GM21360 (cell line): ENCODE measurements around the gene CLCN6.

Source experiments
- ATAC-seq: cut with Tn5 transposase; IDR thresholded peaks from one replicate; pipeline ENCODE4 v1.9.1; 2021; ENCODE audit warnings: mild to moderate bottlenecking, moderate library complexity; ENCODE audit not compliant: unreplicated experiment

The CLCN6 gene

DNA sequence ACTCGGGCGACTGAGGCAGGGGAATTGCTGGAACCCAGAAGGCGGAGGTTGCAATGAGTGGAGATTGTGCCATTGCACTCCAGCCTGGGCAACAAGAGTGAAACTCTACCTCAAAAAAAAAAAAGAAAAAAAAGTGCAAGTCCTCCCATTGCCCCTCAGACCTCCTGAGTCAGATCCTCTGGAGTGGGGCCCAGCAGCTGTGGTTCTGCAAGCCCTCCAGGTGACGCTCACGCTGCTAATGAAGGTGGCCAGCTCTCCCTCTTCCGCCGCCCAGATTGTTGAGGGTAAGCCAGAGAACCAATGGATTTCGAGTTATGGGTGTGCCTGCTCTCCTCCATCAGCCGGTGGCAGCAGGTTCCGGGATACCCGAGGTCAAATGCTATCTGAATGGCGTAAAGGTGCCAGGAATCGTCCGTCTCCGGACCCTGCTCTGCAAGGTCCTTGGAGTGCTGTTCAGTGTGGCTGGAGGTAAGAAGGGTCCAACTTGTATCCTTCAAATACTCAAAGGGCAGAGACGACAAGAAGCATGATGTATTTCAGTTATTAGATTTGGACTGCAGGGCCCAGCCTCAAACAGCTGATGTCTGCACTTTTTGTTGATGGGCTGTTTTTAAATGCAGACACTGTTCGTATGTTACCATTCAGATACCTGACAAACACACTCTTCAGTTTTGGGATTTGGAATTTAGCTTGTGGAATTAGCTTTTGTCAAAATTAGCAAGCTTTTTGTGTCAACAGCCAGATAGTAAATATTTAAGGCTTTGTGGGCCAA lies 17.6 kb downstream of the CLCN6 start:
- ATAC-seq = no peak

DNA sequence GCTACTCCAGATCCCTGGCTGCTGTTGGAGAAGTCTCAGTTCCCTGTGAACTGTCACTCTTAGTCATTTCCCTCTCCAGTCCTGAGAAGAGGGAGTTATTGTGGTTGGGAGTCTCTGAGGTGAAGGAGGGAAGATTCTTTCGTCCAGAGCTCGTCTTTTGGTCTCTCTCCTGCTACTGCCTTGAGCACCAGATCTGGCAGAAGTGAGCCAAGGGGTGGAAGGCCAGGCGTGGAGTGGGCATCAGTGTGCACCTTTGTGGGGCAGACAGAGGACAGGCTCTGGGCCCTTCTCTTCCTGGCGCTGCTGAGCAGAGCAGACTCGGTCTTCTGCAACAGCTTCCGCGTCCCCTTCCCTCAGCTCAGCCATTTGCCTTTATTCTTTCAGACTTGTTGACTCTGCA lies 19.1 kb downstream of the CLCN6 start:
- no peak for ATAC-seq

DNA sequence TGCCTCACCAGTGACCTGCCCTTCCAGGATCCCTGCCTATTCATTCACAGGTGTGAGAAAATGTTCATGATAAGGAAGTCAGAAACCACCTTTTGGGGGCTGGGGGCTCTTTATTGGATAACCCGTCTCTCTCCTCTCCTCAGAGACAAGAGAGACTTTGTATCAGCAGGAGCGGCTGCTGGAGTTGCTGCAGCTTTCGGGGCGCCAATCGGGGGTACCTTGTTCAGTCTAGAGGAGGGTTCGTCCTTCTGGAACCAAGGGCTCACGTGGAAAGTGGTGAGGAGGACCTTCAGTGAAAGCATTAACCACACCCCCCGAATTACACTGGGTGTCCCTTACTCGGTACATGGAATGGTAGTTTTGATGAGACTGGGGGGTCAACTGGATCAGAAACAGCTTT lies 21.0 kb downstream of the CLCN6 start:
- no peak for ATAC-seq

DNA sequence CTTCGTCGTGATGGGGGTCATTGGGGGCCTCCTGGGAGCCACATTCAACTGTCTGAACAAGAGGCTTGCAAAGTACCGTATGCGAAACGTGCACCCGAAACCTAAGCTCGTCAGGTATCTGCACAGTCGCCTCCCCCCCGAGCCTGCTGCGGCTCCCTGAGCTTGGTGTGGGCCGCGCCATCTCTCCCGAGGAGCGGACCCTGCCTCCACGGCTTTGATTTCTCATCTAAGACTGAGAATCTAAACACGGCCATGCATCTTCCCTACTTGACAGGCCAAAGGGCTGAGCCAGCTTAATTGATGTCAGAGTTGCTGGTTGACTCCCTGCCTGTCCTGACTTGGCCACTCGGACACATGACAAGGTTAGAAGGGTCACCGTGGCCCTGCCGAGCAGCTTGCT lies 22.5 kb downstream of the CLCN6 start:
- ATAC-seq = no peak

DNA sequence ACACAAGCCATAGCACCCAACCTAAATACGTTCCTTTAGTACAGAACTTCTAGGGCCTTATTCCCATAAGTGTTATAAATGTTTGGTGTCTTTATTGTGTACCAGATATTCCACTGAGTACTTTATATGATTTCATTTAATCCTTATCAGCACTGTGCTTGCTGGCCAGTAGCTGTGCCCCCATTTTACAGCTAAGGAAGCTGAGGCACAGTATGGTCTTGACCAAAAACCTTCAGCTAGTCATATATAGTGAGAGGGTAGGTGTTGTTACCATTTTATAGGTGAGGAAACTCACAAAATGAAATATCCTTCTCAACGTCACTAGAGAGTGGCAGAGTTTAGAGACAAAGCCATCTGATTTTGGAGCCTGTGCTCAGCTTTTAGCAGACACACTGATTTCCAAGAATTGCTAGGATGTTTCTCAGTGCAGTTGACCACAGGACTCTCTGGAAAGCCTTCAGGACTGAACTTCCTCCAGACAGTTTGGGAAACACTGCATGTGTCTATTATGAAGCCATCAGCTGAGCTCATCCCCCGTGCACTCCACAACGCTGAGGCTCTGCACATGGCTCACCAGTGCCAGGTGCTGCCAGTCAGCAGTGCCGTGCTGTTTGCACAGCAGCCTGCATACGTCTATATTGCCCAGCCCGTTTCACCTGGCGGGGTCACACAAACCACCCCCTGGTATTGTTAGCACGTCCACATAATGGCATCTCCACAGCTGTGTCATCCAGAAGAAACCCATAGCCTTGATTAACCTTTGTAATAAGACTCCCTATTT lies 26.1 kb downstream of the CLCN6 start:
- no peak for ATAC-seq

DNA sequence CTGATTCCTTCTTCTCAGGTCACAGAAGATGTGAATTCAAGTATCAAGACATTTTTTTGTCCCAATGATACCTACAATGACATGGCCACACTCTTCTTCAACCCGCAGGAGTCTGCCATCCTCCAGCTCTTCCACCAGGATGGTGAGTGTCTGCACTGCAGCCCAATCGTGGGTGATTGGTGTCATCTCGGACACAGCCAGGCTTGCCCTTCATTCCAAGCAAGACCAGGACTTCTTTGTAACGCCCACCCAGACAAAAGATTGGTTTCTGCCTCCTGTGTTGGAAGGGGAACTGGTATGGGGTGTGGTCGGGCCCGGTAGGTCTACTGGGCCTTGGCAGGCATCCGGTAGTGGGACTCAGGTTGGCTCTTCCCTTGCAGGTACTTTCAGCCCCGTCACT lies 27.5 kb downstream of the CLCN6 start:
- ATAC-seq = no peak

DNA sequence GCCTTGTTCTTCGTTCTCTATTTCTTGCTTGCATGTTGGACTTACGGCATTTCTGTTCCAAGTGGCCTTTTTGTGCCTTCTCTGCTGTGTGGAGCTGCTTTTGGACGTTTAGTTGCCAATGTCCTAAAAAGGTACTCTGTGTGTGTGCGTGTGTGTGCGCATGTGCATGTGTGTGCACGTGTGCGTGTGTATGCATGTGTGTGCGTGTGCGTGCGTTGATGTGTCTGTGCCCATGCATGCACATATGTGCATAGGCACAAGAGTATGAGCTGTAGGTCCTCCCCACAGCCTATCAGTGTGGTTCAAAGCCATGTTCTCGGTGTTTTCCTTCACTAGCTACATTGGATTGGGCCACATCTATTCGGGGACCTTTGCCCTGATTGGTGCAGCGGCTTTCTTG lies 27.9 kb downstream of the CLCN6 start:
- ATAC-seq = no peak

DNA sequence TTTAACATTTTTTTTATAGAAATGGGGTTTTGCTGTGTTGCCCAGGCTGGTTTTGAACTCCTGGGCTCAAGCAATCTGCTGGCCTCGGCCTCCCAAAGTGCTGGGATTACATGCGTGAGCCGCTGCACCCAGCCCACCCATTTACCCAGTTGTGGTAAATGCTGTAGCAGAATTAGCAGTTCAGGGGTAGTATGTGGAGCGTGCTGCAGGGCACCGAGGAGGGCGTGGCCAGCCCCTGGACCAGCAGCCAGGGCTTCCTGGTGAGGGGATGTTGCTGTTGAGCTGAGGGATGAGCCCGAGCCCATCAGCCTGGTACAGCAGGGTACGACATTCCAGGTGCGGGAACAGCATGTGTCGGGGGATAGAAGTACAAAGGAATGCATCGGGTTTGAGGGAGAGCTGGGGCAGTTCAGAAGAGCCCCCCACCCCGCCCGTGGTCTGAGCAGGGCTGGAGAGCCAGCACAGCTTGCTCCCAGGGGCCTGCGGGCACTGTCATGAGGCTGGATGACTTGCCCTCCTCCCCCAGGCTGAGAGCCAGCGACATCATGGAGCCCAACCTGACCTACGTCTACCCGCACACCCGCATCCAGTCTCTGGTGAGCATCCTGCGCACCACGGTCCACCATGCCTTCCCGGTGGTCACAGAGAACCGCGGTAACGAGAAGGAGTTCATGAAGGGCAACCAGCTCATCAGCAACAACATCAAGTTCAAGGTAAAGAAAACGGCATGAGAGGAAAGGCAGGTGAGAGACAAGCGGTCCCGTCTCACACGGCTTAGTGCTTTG lies 29.6 kb downstream of the CLCN6 start:
- no peak for ATAC-seq

DNA sequence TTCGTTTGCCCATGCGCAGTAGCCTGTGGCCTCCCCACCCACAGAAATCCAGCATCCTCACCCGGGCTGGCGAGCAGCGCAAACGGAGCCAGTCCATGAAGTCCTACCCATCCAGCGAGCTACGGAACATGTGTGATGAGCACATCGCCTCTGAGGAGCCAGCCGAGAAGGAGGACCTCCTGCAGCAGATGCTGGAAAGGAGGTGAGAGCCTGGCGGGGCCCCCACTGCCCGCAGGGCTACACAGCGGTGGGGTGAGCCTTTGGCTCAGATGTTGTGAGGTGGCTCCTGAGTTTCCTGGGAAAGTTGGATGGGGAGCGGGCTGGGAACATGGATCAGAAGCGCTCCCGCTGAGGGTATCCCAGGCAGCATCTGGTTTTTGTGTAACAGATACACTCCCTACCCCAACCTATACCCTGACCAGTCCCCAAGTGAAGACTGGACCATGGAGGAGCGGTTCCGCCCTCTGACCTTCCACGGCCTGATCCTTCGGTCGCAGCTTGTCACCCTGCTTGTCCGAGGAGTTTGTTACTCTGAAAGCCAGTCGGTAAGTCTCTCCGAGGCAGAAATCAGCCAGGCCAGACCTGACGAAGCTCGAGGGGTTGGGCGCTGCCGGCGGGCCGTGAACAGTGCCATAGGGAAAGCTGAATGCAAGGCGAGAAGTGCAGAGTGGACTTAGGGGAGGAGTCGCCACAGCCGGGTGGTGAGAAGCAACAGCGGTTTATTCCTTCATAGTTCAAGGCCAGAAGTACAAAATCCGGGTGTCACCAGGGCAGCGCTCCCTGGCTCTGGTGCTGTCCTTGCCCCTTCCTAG lies 31.2 kb downstream of the CLCN6 start:
- no peak for ATAC-seq

DNA sequence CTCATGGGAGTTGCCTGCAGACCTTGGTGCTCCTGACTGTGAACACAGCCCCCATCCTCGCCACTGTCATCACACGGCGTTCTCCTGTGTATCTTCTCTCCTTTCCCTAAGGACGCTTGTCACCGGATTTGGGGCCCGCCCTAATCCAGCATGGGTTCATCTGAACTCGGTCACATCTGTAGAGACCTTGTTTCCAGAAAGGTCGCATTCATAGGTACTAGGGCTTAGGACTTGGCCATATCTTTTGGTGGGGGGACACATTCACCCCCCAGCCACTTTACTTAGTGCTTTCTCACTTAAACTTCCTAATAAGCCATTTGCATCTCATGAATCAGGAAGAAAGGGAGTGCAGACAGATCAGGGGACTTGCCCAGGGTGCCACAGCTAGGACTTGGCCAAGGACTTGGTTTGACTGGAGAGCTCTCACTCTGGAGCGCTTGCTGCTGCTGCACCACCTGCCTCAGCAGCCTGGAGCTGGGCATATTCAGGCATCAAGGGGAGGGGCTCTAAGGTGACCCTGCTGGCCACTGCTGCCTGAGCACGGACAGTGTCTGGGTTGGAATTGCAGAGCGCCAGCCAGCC lies 31.9 kb downstream of the CLCN6 start:
- ATAC-seq = no peak

DNA sequence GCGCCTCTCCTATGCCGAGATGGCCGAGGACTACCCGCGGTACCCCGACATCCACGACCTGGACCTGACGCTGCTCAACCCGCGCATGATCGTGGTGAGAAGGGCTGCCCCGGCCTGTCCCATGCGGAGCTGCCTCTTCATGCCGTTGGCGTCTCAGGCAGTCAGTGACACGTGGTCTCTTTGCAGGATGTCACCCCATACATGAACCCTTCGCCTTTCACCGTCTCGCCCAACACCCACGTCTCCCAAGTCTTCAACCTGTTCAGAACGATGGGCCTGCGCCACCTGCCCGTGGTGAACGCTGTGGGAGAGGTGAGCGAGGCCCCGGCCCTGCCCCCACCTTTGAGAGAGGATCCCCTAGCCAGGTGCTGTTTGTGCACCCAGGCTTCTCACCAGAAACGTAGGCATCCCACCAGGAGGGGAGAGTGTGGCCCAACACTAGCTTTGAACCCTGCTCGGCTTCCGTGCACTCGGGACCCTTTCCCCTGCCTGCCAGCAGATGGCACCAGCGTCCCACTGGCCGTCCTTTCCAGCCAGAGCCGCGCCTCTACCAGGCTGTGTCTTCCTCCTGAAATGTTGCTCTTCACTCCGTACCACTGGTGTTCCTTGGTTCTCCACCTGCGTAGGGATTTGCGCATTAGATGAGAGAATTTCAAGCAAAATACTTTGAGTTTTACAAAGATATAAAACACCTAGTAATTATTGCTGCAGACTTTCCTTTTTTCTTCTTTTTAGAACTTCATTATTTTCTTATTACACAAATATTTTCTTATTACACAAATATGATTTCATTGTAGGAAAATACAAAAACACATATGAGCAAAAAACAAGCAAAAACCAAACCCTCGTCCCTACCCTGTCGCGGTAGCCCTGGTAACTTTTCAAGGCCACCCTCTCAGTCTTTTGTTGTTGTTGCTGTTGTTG lies 32.6 kb downstream of the CLCN6 start:
- ATAC-seq = no peak

DNA sequence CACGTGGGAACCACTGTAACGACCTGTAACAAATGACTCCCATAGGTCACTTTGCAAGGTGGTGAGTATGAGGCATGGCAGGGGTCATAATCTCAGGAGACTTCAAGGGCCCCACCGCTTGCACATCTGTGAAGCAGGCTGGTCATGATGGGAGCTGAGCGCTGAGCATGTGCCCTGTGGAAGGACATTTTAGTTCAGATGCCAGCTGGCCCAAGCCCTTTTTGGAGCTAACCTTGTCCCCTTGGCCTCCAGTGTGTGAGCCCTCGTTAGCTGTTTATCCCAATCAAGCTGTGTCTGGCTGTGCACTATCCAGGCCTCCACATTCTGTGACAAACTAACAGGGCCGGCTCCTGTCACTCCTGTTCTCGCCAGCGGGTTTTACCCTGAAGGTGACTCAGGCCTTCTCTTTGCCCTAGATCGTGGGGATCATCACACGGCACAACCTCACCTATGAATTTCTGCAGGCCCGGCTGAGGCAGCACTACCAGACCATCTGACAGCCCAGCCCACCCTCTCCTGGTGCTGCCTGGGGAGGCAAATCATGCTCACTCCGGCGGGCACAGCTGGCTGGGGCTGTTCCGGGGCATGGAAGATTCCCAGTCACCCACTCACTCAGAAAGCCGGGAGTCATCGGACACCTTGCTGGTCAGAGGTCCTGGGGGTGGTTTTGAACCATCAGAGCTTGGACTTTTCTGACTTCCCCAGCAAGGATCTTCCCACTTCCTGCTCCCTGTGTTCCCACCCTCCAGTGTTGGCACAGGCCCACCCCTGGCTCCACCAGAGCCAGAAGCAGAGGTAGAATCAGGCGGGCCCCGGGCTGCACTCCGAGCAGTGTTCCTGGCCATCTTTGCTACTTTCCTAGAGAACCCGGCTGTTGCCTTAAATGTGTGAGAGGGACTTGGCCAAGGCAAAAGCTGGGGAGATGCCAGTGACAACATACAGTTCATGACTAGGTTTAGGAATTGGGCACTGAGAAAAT lies 34.0 kb downstream of the CLCN6 start:
- ATAC-seq = no peak

DNA sequence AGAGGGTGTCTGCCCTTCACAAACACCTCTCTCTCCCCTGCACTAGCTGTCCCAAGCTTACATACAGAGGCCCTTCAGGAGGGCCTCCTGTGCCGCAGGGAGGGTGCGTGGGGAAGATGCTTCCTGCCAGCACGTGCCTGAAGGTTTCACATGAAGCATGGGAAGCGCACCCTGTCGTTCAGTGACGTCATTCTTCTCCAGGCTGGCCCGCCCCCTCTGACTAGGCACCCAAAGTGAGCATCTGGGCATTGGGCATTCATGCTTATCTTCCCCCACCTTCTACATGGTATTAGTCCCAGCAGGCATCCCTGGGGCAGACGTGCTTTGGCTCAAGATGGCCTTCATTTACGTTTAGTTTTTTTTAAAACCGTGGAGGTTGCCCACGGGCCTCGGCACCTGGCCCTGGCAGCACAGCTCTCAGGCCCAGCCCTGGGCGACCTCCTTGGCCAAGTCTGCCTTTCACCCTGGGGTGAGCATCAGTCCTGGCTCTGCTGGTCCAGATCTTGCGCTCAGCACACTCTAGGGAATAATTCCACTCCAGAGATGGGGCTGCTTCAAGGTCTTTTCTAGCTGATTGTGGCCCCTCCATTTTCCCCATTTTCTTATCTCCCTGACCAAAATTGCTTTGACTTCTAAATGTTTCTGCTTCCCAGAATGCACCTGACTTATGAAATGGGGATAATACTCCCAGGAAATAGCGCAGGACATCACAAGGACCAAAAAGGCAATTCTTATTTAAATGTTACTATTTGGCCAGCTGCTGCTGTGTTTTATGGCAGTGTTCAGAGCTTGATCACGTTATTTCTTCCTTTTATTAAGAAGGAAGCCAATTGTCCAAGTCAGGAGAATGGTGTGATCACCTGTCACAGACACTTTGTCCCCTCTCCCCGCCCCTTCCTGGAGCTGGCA lies 35.5 kb downstream of the CLCN6 start:
- ATAC-seq = no peak

DNA sequence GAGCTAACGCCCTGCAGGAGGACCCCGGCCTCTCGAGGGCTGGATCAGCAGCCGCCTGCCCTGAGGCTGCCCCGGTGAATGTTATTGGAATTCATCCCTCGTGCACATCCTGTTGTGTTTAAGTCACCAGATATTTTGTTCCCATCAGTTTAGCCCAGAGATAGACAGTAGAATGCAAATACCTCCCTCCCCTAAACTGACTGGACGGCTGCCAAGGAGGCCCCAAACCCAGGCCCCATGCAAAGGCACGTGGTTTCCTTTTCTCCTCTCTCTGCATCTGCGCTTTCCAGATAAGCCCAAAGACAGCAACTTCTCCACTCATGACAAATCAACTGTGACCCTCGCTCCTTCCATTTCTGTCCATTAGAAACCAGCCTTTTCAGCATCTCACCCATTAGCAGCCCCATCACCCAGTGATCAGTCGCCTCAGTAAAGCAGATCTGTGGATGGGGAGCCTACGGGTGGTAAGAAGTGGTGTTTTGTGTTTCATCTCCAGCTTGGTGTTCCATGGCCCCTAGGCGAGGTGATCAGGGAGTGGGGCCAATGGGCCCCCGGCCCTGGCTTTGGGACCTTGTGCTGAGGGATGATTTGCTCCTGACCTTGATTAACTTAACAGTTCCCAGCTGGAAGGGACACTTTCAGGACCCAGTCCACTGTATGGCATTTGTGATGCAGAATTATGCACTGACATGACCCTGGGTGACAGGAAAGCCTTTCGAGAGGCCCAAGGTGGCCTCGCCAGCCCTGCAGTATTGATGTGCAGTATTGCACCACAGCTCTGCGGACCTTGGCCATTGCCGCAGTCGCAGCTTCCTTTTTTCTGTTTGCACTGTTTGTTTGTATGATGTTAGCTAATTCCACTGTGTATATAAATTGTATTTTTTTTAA lies 36.4 kb downstream of the CLCN6 start:
- no peak for ATAC-seq

DNA sequence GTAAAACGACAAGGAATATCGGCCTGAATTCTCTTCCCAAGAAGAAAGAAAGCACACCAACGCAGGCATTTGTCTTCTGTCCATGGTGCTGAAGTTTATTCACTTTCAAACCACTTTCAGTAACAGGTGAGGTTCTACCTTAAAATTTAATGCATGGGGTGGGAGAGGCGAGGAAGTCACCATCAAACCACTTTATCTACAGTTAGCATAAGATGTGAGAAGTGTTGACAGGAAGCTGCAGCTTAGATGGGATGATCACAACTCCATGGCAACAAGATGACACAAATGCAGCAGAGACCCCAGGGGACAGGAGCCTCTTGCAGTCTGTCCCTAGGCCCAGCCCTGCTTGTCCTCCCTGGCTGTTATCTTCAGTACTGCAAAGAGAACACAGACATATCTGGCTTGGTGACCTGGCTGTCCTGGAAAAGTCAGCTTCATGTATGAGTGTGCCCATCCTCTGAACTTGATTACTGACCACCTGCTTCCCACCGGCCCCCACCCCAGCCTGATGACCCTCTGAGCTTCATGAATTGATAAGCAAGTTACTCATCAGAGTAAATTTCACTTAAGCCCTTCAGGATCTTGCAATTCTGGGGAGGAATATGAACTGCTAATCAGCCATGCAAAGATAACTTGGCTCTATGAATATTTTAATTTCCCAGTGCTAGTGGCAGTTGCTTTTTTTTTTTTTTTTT lies 39.8 kb downstream of the CLCN6 start:
- ATAC-seq = no peak
